Activated CD8-positive, alpha-beta memory T cell treated with anti-CD3 and anti-CD28 coated beads, Interleukin-2, amount 50 U/mL, for 24 hours (primary cell): Measurements from ENCODE around the gene RINT1.
"Not testable (repeated sequence)": the region's sequence is repeated elsewhere in the genome, so short reads cannot be mapped to it uniquely, and the experiment has no call there.

ENCODE experiments used
- DNase-seq: peaks from one replicate; pipeline ENCODE4 v3.0.0-alpha.2; 2020; ENCODE audit errors: extremely low read depth

RINT1 gene

DNA sequence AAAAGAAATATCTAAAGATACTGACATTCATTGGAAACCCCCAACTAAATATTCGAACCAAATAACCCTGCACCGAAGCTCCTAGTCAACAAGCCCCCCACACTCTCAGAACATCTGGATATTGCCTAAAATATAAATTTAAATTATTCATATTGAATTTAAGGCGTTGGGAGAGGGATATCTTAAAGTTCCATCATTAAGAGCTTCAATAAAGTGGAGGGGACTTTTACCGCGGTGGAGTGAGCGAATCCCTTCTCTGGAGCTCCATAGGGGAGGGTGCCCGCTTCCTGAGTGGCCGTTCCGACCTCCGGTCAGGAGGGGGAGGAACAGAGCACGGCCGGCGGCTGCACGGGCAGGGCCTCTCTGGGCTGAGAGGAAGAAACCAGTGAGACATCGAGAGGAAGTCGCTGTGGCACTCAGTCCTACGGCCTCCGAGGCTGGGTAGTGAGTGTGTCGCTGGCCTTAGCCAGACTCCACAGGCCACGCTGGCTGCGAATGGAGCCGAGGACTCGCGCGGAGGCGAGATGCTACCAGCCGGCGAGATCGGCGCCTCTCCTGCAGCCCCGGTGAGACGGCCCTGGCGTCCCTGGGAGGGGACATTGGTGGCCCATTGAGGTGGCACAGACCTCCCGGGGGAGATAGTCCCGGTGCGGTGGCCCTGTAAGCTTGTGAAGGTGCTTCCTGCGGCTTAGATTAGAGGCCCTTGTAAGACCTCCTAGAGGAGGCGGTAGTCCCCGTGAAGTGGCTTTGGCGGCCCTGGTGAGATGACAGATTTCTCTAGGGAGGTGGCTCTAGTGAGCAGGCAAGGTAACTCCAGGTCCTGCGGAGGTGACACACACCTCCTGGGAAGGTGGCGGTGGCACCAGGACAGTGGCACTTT lies at the start of gene RINT1:
TSS of gene RINT1 (plus strand) at position 410 of the 880 bp plus-strand sequence. CDS start at position 525, 115 bp downstream.
- peak; percentile 80 for DNase-seq

DNA sequence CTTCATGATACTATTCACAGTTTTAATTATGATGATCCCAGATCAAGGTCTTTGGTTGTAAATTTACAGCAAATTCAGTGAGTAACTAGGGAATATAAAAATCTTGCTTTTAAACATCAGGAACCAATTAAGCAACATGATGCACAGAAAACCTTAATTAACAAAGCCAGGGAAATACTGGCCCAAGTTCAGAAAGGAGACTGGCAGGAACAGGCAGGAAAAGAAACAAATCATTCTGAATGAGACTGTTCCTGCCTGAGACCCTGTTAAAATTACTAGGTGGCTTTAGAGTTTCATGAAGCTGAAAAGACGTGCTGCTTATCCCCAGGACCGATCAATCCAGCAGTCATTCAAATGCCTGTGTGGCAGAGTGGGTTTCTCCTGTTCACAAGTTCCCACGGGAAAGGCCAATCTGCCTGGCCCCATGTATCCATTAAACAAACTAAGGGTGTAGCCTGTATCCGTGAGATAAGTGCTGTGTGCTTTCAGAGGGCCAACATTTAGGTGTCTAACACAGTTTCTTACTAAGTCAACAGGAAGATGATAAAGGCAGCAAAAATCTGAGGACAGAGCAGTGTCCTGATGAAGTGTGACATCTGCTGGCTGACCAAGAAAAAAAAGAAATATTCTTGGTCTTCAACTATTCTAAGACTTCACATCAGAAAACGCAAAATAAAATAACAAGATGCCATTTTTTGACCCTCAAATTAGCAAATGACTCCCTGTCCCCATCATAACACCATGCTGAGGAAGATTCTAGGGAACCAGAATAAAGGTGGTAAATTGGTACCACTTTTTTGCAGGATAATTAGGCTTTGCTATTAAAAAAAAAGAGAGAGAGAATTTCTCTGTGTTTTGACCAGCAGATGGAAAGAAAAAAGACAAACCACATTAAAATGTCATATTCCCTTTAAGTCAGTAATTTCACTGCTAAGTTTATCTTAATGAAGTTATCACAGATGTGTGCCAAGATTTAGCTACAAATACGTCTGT lies 44.1 kb upstream of the RINT1 start:
- no peak for DNase-seq

DNA sequence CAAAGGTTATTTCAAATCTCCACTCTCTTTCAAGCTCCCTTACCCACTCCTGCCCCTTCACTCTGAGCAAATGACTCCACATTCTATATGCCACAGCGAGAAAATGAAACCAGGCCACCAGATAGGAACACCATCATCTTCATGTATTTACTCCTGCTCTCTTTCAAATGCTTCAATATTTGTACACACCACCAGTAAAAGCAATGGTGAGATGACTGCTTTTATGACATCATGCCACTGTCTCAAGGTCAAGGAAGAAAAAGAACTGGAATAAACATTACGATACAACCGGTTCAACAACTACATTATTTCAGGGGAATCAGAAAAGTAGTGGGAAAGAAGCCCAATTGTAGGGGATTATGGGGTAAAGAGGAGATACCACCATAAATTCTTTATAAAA lies 42.6 kb upstream of the RINT1 start:
- no peak for DNase-seq

DNA sequence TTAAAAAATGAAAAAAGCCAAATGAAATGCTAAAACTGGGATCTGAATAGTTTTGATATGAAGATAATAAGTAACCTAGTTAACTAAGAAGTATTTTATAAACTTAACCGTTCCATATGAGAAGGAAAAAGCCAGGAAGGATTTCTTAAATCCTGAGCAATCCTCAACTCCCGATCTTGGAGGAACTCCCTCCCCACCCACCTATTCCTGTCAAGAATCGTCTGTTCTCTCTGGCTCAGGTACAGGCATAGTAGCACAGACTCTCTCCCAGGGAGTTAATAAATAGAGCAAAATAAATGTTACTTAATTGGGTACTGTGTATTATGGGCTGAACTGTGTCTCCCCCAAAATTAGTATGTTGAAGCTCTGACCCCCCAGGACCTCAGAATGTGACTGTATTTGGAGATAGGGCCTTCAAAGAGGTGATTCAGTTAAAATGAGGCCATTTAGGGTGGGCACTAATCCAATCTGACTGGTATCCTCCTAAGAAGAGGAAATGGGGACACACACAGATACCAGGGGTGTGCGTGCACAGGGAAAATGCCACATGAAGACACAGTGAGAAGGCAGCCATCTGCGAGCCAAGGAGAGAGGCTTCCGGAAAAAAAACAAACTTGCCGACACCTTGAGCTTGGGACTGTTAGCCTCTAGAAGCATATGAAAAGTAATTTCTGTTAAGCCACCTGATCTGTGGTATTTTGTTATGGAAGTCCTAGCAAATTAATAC lies 38.6 kb upstream of the RINT1 start:
- no peak for DNase-seq

DNA sequence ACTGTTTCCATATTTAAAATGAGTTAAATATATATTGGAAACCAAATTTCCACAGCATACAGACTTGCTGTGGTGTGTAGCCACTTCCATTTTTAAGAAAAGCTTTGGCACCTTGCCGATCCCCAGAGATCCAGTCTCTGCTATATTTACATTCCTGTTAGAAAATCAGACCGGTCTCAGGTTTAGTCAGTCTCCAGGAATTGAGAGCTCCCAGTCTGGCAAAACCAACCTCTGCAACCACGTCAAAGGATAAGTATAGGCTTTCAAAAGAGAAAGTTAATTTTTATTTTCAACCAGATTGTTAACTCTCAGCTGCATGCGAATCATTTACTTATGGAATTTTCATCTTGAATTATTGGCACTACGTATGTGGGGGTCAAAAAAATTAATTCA lies 38.1 kb upstream of the RINT1 start:
- no peak for DNase-seq

DNA sequence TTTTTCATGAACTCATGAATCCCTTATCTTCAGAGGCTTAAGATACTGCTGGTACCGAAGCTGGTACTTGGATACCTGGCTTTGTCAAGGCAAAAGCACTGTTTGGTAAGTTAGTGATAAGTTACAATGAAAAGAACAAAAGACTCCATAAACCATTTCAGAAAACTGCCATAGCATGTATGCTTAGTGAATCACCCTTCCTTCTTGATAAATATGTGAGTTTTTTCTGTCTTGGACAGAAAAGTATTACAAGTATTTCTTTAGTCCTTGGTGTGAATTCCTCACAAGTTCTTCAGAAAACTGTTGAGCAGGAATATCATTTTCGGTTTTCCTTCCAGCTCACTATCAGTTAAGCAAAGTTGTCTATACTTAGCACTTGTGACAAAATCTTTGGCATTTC lies 35.5 kb upstream of the RINT1 start:
- no peak for DNase-seq

DNA sequence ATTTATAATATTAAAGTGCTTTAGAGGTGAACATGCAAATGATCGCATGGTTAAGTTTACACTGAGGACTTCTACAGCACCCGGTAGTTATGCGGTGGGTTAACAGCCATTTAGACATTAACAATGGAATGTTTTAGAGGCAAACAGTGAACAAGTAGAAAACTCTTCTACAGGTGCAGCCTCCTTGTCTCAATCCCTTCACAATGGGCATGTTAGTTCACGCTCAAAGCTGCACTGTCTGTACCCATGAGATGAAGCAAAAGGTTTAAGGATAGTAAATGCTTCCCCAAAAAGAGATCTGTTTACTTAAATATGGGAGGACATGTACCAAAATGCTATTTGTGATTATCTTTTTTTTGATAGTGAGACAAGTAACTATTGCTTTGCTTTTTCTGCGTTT lies 35.0 kb upstream of the RINT1 start:
- DNase-seq: no peak

DNA sequence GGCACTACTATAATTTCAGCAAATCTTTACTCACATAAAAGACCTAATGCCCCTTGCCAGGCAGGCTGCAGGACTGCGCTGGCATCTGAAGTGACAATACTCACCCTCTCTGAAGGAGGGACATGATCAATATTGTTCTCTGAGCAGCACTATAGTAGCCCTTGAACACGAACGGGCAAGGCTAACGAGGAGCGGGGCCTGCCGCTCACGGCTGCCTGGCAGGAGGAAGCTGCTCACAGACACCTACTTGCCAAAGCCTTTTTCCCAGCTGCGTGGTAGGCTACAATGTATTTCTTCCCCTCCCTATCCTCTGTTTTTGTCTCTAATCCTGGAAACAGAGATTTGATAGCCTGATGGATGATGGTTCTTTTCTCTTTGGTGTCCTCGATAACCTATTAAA lies 29.8 kb upstream of the RINT1 start:
- DNase-seq: no peak

DNA sequence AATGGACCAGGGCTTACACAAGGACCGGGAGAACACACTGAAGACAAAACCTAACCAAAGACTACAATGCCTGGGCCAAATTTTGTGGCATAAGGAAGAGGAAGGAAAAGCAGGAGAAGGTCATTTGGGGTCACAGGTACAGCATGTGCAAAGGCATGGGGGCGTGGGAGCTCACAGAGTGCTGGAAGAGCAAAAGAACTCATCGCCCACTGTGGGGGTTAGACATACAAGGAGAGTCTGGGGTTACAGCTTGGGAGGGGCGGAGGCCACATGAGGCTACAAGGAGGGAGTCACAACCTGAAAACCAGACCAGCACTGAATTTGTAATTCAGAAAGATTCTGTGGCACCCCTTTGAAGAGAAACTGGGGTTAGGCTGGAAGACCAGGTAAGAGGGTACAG lies 19.6 kb upstream of the RINT1 start:
- no peak for DNase-seq

DNA sequence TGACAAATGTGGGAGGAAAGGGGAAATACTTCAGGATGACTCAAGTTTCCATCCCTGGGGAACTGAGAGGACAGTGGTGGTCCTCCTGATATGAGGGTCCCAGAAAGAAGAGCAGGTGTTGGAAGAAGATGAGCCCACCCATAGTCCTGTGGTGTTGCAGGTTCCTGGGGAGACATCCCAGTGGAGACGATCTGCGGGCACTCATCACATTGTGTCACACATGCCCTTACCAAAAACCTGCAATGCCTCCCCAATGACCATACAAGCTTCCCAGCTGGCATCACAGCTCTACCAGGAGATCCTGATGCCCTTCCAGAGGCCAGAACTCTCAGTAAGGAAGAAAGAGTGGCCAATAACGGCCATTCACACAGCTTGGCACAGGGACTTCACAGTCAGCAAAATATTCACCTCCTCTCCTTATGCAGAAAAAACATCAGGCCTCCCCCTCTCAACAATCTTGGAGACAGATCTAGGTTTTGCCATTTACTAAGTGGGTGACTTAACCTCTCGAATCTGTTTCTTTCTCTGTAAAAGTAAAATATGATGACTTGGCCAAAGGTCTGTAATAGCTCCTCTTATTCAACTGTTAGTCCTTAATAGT lies 19.0 kb upstream of the RINT1 start:
- no peak for DNase-seq

DNA sequence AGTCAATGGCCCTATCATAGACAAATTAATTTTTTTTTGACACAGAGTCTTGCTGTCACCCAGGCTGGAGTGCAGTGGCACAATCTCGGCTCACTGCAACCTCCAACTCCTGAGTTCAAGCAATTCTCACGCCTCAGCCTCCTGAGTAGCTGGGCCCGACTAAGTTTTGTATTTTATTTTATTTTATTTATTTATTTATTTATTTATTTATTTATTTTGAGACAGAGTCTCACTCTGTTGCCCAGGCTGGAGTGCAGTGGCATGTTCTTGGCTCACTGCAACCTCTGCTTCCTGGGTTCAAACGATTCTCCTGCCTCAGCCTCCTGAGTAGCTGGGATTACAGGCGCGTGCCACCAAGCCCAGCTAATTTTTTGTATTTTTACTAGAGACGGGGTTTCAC lies 16.4 kb upstream of the RINT1 start:
- DNase-seq: not testable (repeated sequence)

DNA sequence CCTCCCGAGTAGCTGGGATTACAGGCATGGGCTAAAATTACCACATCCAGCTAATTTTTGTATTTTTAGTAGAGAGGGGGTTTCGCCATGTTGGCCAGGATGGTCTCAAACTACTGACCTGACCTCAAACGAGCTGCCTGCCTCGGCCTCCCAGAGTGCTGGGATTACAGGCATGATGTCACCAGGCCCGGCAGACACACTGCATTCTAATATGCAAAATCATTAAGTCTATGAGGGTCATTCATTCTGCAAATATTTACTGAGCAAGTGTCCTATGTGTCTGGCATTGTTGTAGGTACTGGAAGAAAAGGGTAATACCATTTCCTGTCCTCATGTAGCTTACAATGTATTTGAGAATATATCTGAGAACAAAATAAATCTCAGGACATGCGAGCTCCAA lies 12.6 kb upstream of the RINT1 start:
- no peak for DNase-seq

DNA sequence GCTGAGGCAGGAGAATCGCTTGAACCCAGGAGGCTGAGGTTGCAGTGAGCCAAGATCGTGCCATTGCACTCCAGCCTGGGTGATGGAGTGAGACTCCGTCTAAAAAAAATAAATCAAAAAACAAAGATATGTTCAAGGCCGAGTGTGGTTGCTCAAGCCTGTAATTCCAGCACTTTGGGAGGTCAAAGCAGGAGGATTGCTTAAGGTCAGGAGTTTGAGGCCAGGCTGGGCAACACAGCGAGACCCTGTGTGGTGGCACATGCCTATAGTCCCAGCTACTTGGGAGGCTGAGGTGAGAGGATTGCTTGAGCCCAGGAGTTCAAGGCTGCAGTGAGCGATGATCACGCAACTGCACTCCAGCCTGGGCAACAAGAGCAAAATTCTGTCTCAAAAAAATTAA lies 11.4 kb upstream of the RINT1 start:
- DNase-seq: not testable (repeated sequence)

DNA sequence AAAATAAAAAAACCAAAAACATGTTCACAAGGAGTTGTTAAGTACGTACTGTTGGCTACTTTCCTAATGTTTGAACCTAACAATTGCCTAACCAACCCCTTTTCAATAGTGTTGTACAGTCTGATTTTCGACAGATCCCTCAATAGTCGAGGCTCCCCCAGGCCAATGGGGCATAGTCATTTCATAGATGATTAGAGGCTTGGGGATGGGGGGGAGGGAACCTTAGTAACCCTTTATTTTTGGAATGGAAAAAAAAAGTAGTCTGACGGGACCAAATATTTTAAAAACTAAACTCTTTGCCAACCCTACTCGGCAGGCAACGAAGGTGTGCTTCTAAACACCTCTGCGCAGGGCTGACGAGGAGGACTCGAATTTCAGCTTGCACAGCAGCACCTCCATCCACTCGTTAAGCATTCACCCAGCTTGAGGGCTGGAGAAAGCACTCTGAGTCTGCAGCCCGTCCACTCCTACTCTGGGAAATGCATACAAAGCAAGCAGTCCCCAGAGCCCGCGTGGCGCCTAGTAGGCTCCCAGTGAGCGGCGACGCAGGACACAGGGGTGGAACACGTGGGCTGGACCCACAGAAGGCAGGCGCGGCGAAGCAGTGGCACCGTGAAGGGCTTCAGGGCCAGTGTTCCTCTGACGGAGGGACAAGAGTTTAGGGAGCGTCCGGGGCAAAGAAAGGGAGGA lies 10.8 kb upstream of the RINT1 start:
- DNase-seq: no peak

DNA sequence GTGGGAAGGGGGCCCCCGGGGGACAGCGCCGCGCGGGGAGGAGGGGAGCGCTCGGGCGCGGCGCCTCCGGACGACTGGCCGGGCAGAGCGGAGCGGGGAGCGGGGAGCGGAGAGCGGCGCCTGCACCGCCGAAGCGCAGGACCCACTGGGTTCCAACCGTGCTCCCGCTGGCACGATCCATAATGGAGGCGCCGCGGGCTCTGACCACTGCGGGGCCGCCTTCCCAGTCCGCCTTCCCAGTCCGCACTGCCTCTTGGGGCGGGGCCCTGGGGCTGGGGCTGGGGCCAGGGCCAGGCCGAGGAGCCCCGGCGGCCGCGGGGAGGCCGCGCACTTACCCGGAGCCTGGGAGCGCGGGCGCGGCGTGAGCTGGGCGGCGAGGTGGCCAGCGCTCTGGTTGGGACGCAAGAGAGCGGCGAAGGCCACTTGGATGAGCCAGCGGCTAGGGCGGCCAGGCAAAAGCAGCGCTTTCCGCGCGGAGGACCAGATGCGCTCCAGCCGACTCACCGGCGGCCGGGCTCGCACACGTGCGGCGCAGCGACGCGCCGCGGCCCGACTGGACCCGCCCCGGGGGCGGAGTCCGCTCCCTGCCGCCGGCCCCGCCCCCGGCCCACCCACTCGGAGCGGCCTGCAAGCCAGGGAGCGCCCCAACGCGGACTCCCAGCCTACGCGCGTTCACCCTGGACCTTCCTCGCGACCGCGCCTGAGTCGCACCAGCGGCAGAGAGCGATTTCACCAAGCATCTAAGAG lies 10.1 kb upstream of the RINT1 start, which contains the start of gene PUS7:
TSS of gene PUS7 (minus strand) at position 555 of the 747 bp plus-strand sequence. CDS start 13,759 bp downstream, outside the sequence.
- no peak for DNase-seq

DNA sequence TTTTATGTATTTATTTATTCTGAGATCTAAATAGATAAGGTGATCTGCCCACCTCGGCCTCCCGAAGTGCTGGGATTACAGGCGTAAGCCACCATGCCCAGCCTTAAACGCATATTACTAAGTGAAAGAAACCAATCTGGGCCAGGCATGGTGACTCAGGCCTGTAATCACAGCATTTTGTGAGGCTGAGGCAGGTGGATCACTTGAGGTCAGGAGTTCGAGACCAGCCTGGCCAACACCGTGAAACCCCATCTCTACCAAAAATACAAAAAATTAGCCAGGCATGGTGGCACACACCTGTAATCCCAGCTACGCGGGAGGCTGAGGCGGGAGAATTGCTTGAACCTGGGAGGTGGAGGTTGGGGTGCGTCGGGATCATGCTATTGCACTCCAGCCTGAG lies 7.6 kb upstream of the RINT1 start:
- not testable (repeated sequence) for DNase-seq

DNA sequence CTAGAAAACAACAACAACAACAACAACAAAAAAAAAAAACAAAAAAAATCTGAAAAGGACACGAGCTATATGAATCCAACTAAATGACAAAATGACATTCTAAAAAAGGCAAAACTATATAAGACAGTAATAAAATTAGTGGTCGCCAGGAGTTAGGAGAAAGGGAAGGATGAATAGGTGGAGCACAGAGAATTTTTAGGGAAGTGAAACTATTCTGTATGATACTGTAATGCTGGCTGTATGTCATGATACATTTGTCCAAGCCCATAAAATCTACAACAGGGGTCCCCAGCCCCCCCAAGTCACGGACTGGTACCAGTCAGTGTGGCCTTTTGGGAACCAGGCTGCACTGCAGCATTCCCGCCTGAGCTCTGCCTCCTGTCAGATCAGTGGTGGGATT lies 7.2 kb upstream of the RINT1 start:
- DNase-seq: no peak

DNA sequence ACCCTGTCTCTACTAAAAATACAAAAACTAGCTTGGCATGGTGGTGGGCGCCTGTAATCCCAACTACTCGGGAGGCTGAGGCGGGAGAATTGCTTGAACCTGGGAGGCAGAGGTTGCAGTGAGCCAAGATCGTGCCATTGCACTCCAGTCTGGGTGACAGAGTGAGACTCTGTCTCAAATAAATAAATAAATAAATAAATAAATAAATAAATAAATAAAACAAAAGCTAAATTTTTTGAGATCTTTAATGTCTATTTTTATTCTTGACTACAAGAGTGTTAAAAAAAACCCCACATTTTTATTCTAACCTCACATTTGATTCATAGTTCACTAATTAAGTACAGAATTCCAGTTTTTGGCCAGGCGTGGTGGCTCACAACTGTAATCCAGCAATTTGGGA lies 4.3 kb upstream of the RINT1 start:
- not testable (repeated sequence) for DNase-seq

DNA sequence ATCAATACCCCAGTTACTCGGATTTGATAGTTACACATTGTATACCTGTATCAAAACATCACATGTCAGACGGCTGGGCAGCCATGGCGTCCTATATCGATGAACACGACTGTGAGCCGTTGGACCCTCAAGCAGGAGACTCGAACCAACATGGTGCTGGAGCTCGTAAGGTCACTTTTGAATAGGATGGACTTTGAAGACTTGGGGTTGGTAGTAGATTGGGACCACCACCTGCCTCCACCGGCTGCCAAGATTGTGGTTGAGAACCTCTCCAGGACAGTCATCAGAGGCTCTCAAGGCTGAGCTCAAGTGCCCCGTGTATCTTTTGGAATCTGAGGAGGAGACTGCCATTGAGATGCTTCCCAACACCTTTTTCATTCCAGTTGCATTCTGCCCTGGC lies 1.9 kb upstream of the RINT1 start:
- DNase-seq: no peak

DNA sequence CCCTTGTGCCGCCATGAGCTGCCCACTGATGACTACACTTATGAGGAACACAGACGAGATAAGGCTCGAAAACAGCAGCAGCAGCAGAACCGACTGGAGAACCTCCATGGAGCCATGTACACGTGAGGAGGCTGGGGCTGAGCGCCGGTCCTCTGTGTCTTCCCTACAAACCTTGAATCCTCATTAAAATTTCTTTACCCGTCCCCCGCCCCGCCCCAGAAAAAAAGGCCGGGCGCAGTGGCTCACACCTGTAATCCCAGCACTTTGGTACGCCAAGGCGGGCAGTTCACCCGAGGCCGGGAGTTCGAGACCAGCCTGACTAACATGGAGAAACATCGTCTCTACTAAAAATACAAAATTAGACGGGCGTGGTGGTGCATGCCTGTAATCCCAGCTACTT lies 1.5 kb upstream of the RINT1 start:
- no peak for DNase-seq
